GM21515 (cell line): ENCODE measurements around the gene FABP7.

Experiments
- ATAC-seq: cut with Tn5 transposase; IDR thresholded peaks from one replicate; pipeline ENCODE4 v1.9.1; 2021; ENCODE audit not compliant: unreplicated experiment

FABP7 gene

GRCh38 chr6:122792766-122793165, 13.2 kb downstream of the FABP7 start:
- ATAC-seq, result no peak

- ATAC-seq, result no peak
Measured at GRCh38 chr6:122797537-122797936, 18.0 kb downstream of the FABP7 start.

- peak; percentile 79 for ATAC-seq
Measured at GRCh38 chr6:122798099-122798641, 18.7 kb downstream of the FABP7 start.

GRCh38 chr6:122799140-122799745, 19.7 kb downstream of the FABP7 start:
- ATAC-seq, result no peak

- no peak for ATAC-seq
Measured at GRCh38 chr6:122799916-122800686, 20.6 kb downstream of the FABP7 start.

- no peak for ATAC-seq
Measured at GRCh38 chr6:122800906-122801305, 21.4 kb downstream of the FABP7 start.

- no peak for ATAC-seq
Measured at GRCh38 chr6:122801397-122801796, 21.9 kb downstream of the FABP7 start.

GRCh38 chr6:122803171-122803661, 23.7 kb downstream of the FABP7 start:
- ATAC-seq, result no peak

GRCh38 chr6:122804962-122805485, 25.5 kb downstream of the FABP7 start:
- no peak for ATAC-seq

- ATAC-seq, result no peak
Measured at GRCh38 chr6:122806291-122806690, 26.8 kb downstream of the FABP7 start.

- ATAC-seq, result no peak
Measured at GRCh38 chr6:122808121-122808885, 28.8 kb downstream of the FABP7 start.

- ATAC-seq, result no peak
Measured at GRCh38 chr6:122809001-122809400, 29.5 kb downstream of the FABP7 start.

- no peak for ATAC-seq
Measured at GRCh38 chr6:122809691-122810090, 30.2 kb downstream of the FABP7 start.

GRCh38 chr6:122810189-122810588, 30.7 kb downstream of the FABP7 start:
- no peak for ATAC-seq

- no peak for ATAC-seq
Measured at GRCh38 chr6:122817358-122817757, 37.8 kb downstream of the FABP7 start.

- ATAC-seq, result no peak
Measured at GRCh38 chr6:122817766-122818165, 38.2 kb downstream of the FABP7 start.

GRCh38 chr6:122818866-122819265, 39.4 kb downstream of the FABP7 start:
- ATAC-seq, result no peak

- ATAC-seq, result no peak
Measured at GRCh38 chr6:122821095-122821494, 41.6 kb downstream of the FABP7 start.

GRCh38 chr6:122825163-122825562, 45.6 kb downstream of the FABP7 start:
- no peak for ATAC-seq

GRCh38 chr6:122829456-122829855, 49.9 kb downstream of the FABP7 start:
- ATAC-seq, result no peak

- no peak for ATAC-seq
Measured at GRCh38 chr6:122831511-122831910, 52.0 kb downstream of the FABP7 start.
